CD4-positive, alpha-beta T cell treated with Interleukin-17A for 1 hour (primary cell): ENCODE results near the gene CD244.
"Not testable (repeated sequence)": the region's sequence is repeated elsewhere in the genome, so short reads cannot be mapped to it uniquely, and the experiment has no call there.

Experiments used
- DNase-seq: peaks from one replicate; pipeline ENCODE4 v3.0.0-alpha.2; 2020

The CD244 gene

DNA sequence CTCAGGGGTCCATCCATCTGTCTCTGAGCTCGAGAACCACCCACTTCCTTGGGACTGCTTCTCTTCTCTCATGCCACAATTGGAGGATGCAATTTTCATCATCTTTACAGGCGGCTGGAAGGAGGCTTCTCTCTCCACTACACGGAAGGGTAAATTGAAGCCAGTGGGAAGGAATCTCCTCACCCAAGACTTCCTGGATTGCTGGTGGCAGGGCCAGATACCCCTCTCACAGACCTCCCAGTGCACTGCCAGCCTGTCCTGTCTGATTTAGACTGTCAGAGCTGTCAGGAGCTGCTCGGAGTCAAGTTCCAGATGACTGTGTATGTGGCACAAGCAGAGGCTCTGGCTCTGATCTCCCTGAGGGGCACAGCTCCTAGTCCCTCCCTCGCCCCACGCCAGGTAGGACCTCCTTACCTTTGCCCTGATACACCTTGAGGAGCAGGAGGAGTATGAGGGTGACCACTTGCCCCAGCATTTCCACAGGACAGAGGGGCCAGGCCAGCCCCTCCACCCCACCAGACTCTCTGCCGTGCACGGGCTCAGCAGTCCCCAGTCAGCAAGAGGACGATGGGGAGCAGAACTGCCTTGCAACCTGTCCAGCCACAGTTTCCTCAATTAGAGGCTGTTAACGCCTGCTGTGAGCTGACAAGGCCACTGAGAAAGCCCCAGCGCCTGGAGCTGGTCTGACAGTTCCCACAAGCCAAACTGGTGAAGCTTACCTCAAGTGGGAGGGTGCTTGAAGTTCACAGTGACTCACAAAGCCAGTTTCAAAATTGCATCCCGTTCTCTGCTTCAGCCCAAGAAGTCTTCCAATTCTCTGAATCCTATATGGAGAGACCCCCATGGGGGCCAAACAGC, at the start of gene CD244:
CD244 (minus strand) TSS at position 685 of the 858 bp plus-strand sequence; CDS start at position 475, 210 bp downstream.
- peak; percentile 66 for DNase-seq

- no peak for DNase-seq
Measured at GRCh38 chr1:160911925-160912324, 49.2 kb upstream of the CD244 start.

- DNase-seq = no peak
Measured at GRCh38 chr1:160911441-160911840, 48.8 kb upstream of the CD244 start.

DNA sequence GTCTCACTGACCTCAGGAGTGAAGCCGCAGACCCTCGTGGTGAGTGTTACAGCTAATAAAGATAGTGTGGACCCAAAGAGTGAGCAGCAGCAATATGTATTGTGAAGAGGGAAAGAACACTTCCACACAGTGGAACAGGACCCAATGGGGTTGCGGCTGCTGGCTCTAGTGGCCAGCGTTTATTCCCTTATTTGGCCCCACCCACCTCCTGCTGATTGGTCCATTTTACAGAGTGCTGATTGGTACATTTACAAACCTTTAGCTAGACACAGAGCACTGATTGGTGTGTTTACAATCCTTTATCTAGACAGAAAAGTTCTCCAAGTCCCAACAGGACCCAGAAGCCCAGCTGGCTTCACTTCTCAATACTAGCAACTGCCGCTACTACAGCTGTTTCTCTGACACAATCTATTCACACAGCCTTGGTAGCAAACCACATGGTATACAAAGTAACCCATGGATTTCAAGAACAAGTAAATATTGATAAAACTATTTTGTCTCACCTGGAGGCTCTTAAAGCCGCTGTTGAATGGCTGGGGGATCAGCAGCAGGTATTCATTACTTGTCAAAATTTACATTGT, 47.6 kb upstream of the CD244 start:
- DNase-seq = no peak

- no peak for DNase-seq
Measured at GRCh38 chr1:160907976-160908375, 45.3 kb upstream of the CD244 start.

DNA sequence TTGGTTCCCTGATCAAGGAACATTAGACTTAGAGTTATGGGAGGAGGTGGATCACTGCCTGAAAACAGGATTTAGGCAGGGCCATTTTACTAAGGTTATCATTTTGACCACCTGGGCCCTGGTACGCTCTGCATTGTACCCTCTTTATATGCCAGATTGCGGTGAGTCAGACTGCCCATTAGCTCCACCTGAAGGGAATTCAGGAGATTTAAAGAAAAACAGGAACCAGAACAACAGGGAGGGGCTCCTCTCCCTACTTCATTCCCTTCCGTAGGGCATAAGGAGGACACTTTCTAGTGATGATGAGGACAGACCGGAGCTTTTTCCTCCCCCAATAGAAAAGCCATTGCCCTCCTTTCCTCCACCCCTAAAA, 42.9 kb upstream of the CD244 start:
- DNase-seq = no peak

GRCh38 chr1:160904783-160905616, 42.3 kb upstream of the CD244 start:
- no peak for DNase-seq

GRCh38 chr1:160902251-160902650, 39.6 kb upstream of the CD244 start:
- DNase-seq = not testable (repeated sequence)

DNA sequence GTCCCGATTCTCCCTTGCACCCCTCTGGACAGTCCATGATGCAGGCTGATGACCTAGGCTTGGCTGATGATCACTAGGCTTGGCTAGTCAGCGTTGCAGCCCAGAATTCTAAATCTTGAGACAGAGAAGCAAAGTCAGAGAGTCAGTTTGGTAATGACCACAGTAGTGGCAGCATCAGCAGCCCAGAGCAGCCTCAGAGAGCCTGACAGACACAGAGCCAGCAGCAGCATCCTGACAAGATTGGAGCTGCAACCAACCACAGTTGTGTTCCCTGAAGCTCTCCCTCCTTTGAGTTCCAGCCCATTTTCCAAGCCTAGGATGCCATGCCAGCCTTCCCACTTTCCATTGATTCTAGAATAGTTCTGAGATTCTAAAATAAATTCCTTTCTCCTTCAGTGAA, 39.1 kb upstream of the CD244 start:
- DNase-seq = no peak

DNA sequence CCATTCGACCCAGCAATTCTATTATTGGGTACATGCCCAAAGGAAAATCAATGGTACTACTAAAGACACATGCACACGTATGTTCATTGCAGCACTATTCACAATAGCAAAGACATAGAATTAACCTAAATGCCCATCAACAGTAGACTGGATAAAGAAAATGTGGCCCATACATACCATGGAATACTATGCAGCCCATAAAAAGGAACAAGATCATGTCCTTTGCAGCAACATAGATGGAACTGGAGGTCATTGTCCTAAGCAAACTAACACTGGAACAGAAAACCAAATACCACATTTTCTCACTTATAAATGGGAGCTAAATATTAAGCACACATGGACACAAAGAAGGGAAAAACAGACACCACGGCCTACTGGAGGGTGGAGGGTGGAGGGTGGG, 38.0 kb upstream of the CD244 start:
- not testable (repeated sequence) for DNase-seq

- DNase-seq = not testable (repeated sequence)
Measured at GRCh38 chr1:160894368-160895135, 31.9 kb upstream of the CD244 start.

GRCh38 chr1:160891474-160891873, 28.8 kb upstream of the CD244 start:
- DNase-seq = no peak

GRCh38 chr1:160888926-160889325, 26.2 kb upstream of the CD244 start:
- no peak for DNase-seq

DNA sequence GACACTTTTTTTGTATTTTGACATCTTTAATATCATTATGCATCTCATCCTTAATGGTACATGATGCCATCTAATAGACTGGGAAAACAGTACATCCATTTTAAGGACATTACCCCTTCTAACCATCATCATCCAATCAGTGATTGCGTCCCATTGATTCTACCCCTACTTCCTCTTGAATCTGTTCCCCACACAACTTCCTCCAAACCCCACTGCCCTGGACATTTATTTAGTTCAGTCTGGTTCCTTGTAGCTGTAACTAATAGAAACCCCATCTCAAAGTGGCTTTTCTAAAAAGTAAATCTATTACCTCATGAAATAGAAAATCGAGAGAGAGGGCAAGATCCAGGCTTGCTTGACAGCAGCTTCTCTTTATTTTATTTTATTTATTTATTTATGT, 24.4 kb upstream of the CD244 start:
- no peak for DNase-seq

GRCh38 chr1:160885042-160885441, 22.4 kb upstream of the CD244 start, which contains the start of gene ITLN1:
ITLN1 (minus strand) TSS chr1:160885180; CDS start chr1:160884877, 303 bp downstream.
- DNase-seq = no peak

GRCh38 chr1:160884579-160884978, 21.9 kb upstream of the CD244 start:
- DNase-seq = no peak

GRCh38 chr1:160883581-160884513, 21.2 kb upstream of the CD244 start:
- DNase-seq = no peak

GRCh38 chr1:160882582-160882981, 19.9 kb upstream of the CD244 start:
- no peak for DNase-seq

DNA sequence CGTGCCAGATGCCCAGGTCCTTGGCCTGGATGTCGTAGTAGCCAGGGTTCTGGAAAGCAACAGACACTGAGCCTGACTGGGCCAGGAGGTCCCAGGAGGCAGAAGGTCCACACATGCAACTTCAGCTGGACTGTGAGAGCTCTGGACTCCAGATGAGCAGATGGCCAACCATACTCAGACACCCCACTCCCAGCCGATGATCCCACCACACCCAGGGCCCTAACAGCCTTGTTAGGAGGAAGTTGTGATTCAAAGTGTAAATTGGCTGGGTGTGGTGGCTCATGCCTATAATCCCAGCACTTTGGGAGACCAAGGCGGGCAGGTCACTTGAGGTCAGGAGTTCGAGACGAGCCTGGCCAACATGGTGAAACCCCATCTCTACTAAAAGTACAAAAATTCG, 18.6 kb upstream of the CD244 start:
- DNase-seq = not testable (repeated sequence)

GRCh38 chr1:160880216-160880615, 17.5 kb upstream of the CD244 start:
- no peak for DNase-seq

- peak; percentile 41 for DNase-seq
Measured at GRCh38 chr1:160879056-160879455, 16.4 kb upstream of the CD244 start.
